OCI-M1 (cell line): ENCODE measurements around the gene MLEC.
"Not testable (repeated sequence)": the region's sequence is repeated elsewhere in the genome, so short reads cannot be mapped to it uniquely, and the experiment has no call there.

Experiments used
- DNase-seq: peaks from one replicate; lab custom pipeline; 2025; lab: John Stamatoyannopoulos, UW

Gene MLEC

GRCh38 chr12:120663741-120664140 is 23.2 kb upstream of the MLEC start:
- DNase-seq = no peak

- no peak for DNase-seq
These were observed 20.2 kb upstream of the MLEC start for GRCh38 chr12:120666571-120667390.

DNA sequence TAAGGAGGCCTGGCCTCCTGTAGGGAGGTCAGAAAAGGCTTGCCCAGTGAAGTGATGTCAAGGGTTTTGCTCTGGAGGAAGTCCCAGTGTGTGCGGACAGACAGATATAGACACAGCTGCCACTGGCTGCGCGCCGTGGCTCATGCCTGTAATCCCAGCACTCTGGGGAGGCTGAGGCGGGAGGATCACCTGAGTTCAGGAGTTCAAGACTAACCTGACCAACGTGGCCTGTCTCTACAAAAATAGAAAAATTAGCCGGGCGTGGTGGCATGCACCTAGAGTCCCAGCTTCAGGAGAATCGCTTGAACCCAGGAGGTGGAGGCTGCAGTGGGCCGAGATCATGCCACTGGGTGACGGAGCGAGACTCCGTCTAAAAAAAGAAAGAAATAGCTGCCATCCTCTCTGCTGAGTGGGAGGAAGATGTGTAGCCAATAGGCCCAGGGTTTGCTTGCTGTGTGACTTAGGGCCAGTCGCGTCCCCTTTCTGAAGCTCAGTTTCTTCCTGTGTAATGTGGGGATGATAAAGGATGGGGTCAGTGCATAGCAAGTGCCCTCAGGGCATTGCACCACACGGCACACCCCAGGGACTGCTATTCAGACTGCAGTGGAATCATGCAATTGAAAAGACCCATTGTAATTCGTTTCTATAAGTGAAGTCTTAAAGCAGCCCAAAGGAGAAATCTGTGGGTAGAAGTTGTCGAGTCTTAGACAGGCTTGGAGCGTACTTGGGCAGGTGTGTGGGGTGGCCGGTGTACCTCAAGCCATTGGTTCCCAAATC is 18.7 kb upstream of the MLEC start:
- no peak for DNase-seq

GRCh38 chr12:120668868-120669840 is 17.8 kb upstream of the MLEC start:
- no peak for DNase-seq

GRCh38 chr12:120670237-120670636 is 16.7 kb upstream of the MLEC start:
- DNase-seq = not testable (repeated sequence)

DNA sequence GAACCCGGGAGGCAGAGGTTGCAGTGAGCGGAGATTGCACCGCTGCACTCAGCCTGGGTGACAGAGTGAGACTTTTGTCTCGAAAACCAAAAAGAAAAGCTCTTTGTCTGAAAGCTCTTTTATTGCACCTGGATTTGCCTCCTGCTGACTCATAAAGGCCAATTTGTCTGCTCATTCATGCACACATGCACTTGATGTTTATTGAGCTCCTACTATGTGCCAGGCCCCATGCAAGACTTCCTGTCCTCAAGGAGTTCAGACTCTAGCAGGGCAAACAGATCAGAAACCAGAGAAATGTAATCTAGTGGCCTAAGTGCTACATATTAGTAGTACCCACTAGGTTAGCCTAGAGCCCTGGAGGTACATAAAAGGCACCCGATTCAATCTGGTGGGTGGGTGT is 16.3 kb upstream of the MLEC start:
- DNase-seq = no peak

DNA sequence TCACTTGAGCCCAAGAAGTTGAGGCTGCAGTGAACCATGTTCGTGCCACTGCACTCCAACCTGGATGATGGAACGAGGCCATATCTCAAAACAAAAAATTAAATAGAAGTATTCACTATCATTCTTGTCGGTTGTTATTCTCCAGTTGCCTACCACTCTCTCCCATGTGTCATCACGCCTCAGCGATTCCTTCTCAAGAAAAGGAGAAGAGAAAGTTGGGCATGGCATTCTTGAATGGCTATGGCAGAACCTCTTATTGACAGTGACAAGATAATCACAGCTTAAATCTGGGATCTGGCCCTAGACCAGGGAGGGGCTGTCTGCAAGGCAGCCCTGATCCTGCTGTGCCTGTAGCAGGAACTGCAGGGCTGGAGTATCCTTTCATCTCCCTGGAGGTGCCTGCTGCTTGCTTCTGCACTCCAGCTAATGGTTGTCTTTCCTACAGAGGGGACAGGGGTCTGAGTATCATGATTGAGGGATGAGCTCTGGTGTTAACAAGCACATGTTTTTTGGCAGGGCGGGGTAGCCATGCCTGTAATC is 12.8 kb upstream of the MLEC start:
- no peak for DNase-seq

GRCh38 chr12:120677765-120678473 is 9.0 kb upstream of the MLEC start:
- DNase-seq = no peak

DNA sequence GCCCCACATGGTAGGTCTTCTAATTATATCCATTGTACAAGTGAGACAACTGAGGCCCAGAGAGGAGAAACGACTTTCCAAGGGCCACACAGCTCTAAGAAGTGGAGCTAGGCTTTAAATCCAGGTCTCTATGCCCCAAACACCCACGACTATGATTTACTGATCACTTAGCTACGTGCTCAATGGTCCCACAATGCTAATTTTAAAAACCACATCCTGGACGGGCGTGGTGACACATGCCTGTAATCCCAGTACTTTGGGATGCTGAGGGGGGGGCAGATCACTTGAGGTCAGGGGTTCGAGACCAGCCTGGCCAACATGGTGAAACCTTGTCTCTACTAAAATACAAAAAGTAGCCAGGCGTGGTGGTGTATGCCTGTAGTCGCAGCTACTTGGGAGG is 8.4 kb upstream of the MLEC start:
- DNase-seq = no peak

- no peak for DNase-seq
These were observed 6.7 kb upstream of the MLEC start for GRCh38 chr12:120680165-120680738.

DNA sequence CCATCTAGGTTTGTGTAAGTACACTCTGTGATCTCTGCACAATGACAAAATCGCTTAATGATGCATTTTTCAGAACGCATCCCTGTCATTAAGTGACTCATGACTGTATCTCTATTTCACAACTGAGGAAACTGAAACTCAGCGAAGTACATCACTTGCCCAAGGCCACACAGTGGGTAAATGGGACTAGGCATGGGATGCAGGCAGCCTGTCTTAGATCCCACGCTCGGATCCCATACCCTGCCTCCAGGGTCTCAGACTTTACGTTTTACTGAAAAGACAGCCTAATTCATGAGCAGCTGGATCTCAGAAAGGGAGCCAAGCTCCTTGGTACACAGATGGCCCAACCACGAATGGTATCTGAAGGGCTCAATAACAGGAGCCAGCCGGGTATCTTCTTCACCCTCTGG is 2.4 kb upstream of the MLEC start:
- DNase-seq = no peak

GRCh38 chr12:120685522-120685921 is 1.4 kb upstream of the MLEC start:
- DNase-seq = no peak

- DNase-seq = peak; percentile 99
These were observed 729 bp upstream of the MLEC start for GRCh38 chr12:120686151-120686689.

- peak; percentile 40 for DNase-seq
These were observed 785 bp downstream of the MLEC start for GRCh38 chr12:120687578-120688289.

DNA sequence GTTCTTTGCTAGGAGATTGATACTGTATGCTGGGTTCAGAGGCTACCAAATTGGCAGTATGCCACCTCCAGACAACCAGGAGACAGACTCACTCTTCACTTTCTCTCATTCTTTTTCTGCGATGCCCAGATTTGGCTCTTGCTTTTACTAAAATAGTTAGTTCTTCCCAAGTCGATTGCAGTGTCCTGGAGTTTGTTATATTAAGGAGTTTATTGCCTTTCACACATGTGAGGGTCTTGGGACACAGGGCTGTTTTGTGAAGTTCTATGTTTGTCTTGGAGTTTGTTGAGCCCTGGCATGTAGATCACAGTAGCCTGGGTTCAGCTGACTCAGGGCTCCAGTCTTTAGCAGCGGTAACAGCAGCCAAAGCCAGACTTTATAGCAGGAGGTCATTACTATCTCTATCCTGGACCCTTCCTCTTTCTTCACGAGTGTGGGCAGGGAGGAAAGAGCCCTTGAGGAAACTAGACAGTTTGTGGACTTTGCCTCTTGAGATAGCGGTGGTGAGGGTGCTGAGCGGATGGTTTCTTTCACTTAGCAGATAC is 1.6 kb downstream of the MLEC start:
- peak; percentile 77 for DNase-seq

DNA sequence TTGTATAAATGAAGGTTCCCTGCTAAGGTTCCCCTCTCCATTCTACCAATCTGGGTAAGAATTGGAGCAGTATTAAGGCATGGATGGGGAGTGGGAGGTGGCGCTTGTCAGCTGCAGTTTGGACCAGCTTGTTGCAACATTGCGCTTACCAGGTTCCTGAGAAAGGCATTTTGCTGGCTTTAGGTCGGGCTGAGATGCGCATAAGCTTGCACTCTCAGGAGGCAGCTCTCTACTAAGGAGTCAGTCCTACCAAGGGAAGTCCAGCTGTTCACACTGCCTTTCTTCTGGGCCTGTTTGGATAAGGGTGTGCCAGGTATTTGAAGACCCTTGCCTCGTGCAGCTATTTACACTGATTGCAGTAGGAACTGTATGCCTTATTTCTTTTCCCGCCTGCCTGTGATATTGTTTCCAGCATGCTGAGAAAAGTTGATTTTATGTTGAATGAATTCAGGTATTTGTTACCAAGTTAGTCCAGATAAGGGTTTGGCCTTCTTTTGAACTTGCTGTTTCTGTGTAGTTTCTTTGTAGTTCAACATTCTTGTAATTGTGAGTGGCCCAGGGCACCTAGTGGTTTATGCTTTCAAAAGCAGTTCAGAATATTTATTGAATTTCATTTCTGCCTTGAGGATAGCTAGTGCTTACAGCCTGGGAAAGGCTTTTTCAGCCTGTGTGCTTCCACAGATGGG is 2.6 kb downstream of the MLEC start:
- no peak for DNase-seq

DNA sequence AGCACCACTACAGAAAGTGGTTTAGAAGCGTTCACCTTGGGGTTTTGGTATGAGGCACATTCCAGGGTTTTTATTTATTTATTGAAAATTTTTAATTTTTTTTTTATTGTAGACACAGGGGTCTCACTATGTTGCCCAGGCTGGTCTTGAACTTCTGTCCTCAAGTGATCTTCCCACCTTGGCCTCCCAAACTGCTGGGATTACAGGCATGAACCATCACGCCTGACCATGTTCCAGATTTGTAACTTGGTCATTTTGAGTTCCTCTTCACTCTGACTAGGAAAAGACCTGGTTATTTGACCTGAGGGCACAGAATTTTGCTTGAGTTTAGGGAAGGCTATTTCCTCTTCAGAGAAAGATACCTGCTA is 3.1 kb downstream of the MLEC start:
- no peak for DNase-seq

- DNase-seq = no peak
These were observed 4.0 kb downstream of the MLEC start for GRCh38 chr12:120690978-120691377.

DNA sequence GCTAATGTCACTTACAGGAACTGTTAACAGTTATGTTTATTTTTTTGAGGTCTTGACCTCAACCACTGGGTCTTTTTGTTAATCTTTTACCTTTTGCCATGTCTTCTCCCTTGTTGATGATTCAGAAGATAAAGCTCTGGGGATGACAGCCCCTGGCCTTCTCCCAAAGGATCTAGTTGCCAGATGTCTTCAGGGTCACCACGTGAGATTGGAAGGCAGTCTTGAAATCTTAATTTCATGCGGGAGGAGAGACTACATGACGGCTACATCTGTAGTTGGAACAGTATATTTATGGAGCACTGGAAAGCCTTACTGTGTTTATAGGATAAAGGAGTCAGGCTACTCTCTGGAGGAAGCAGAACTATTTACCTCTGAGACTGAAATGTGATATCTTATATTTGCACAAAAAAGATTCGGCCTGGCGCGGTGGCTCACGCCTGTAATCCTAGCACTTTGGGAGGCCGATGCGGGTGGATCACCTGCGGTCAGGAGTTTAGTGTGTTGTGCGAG is 5.6 kb downstream of the MLEC start:
- no peak for DNase-seq
